Kidney (tissue), 14 donors: Measurements from ENCODE around the gene SLC35B4. TPM values are rescaled to one million over a fixed set of nuclear protein-coding genes. Genes with fewer than 3 reads are reported as not detected.

Experiments
- DNase-seq, 5 donors: peaks; one replicate each; pipeline ENCODE4 v3.0.0-alpha.2; 2013 to 2020
- FAIRE-seq: peaks from 2 replicates; lab custom pipeline; 2012; peaks lifted over from hg19 to GRCh38; lab: Jason Lieb, UNC
- H3K27ac ChIP-seq, 2 donors: one replicate each; pipeline ENCODE4 v1.7.0; 2013; ENCODE audit warnings: low read depth in 2 of 2, low read length in 2 of 2, inconsistent platforms in 1 of 2
- H3K27me3 ChIP-seq: one replicate; pipeline ENCODE4 v1.7.1; 2013; ENCODE audit warnings: low read length, inconsistent platforms; ENCODE audit not compliant: control insufficient read depth, insufficient read depth
- H3K36me3 ChIP-seq, 3 donors: one replicate each; pipeline versions ENCODE4 v1.7.0 to v1.7.1; 2013; ENCODE audit warnings: low read length in 3 of 3, control low read depth in 1 of 3, inconsistent platforms in 1 of 3; ENCODE audit not compliant: insufficient read depth in 3 of 3, control insufficient read depth in 2 of 3
- H3K4me1 ChIP-seq, 3 donors: one replicate each; pipeline versions ENCODE4 v1.7.0 to v1.7.1; 2013; ENCODE audit warnings: low read length in 3 of 3, inconsistent platforms in 1 of 3, low read depth in 1 of 3; ENCODE audit not compliant: control insufficient read depth in 2 of 3, insufficient read depth in 2 of 3
- H3K4me3 ChIP-seq, 3 donors: one replicate each; pipeline versions ENCODE4 v1.7.0 to v1.8.1; 2013; ENCODE audit warnings: low read length in 3 of 3, control low read depth in 1 of 3, inconsistent platforms in 1 of 3
- H3K9ac ChIP-seq, 3 donors: one replicate each; pipeline versions ENCODE4 v1.7.0 to v1.7.1; 2013; ENCODE audit warnings: low read length in 3 of 3, control low read depth in 1 of 3, inconsistent platforms in 1 of 3
- H3K9me3 ChIP-seq, 3 donors: one replicate each; pipeline versions ENCODE4 v1.7.0 to v1.7.1; 2013; ENCODE audit warnings: low read length in 3 of 3, control low read depth in 1 of 3, inconsistent platforms in 1 of 3; ENCODE audit not compliant: control insufficient read depth in 2 of 3, insufficient read depth in 1 of 3
- CTCF ChIP-seq: IDR thresholded peaks from 3 replicates; pipeline ENCODE4 v1.5.1; 2012; ENCODE audit warnings: mild to moderate bottlenecking, moderate library complexity, borderline replicate concordance; ENCODE audit not compliant: insufficient read depth; ENCODE audit errors: extremely low read depth
- intact Hi-C: fragments of 100-400 bp; cut with DNase I; formaldehyde crosslinking; loops from one replicate; pipeline ENCODE4 v1.11.1; 2022
- polyA plus RNA-seq: library from polyadenylated mRNA; stranded (reverse); fragments of 350-450 nt; fragmentation: Illumina TruSeq; extraction: RNeasy Lipid Tissue Mini Kit (QIAGEN cat#74804); gene quantifications from one replicate; pipeline ENCODE4 v1.2.3, GENCODE V29; 2014; ENCODE audit warnings: low read depth, low replicate concordance; ENCODE audit not compliant: insufficient read depth
- total RNA-seq: library from RNA; stranded (reverse); fragmentation: NEBNext Ultra II Directional; extraction: Animal tissue kit (Norgen Biotek cat#: 25700); gene quantifications from one replicate; pipeline ENCODE4 v1.2.1, GENCODE V29; 2021
- donor health status: control.
- donor health status: control.
- donor health status: control.
- donor health status: control.
- donor health status: control.
- donor health status: DM: yes; HTN: yes; CAD: no.
- donor health status: Normal renal cell carcinoma (clear cell type).

SLC35B4 gene
- total and polyA plus RNA-seq, 2 donors from 2014 or later: 12.9 to 19.6 TPM

DNA sequence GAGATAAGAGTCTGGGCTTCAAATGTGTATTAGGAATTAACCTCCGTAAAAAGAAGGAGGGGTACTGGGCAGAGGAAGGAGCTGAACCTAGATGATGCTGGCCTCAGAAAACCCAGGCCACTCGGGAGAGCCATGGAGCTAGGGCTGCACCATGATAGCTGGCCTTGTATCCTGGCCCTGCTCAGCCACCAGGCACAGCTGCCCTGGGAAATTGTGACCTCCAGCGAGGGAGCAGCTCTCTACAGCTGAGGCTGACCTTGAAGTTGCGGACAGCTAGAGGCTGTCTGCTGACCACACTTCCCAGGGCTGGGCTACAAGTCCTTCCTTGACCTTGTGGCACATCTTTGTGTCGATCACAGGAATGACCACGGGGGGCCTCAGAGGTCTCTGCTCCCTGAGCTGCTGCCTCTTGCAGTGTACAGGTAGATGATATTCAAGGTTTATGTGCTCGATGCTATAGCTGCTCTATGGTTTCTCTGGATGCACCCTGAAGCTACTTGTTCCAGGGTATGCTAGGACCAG is 38.3 kb upstream of the SLC35B4 start:
- TF ChIP-seq CTCF: no peak
- Histone ChIP-seq H3K4me1 (peaks cover 0 to 52% (median 30%) of the 10 kb centered on the region in 3 donors), H3K27ac (peak overlapping the region; percentile 88 to 93), H3K4me3 (no peak overlapping the region), H3K9me3 (no peaks in the 10 kb centered on the region), H3K36me3 (no peaks in the 10 kb centered on the region), H3K27me3 (no peaks in the 10 kb centered on the region), H3K9ac (peak overlapping the region in 1 of 3 donors; percentile 7)
- intact Hi-C loops: no loop called here
- DNase-seq: peak in 1 of 5 donors; percentile 11
- FAIRE-seq: no peak

DNA sequence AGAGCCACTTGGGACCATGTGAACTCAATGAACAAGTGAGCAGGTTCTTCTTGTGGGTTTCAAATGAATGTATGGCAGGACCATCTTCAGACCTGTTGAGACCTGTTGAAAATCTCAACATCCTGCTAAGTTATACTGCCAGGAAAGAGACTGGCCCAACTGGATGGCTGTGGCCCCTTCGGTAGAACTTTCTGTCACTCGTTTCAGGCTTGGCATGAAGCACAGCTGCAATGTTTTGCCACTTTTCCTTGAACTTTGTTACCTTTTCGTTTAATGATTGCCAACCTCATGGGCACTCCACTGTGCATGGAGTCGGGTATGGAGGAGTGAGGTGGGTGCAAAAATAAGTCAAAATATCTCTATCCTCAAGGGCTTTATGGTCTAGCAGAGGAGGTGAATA is 36.7 kb upstream of the SLC35B4 start:
- Histone ChIP-seq H3K4me1 (peaks cover 0 to 52% (median 30%) of the 10 kb centered on the region in 3 donors), H3K4me3 (peak overlapping the region in 1 of 3 donors; percentile 57), H3K9me3 (no peaks in the 10 kb centered on the region), H3K27me3 (no peaks in the 10 kb centered on the region), H3K9ac (peak overlapping the region in 1 of 3 donors; percentile 59), H3K27ac (peak overlapping the region; percentile 43 to 66), H3K36me3 (no peaks in the 10 kb centered on the region)
- TF ChIP-seq CTCF: no peak
- FAIRE-seq: no peak
- peak in 1 of 5 donors; percentile 36 for DNase-seq
- intact Hi-C loops: no loop called here

- TF ChIP-seq CTCF: no peak
- Histone ChIP-seq H3K36me3 (no peaks in the 10 kb centered on the region), H3K27ac (peak overlapping the region; percentile 72 to 84), H3K4me3 (peak overlapping the region in 1 of 3 donors; percentile 32), H3K9ac (peak overlapping the region in 1 of 3 donors; percentile 51), H3K4me1 (peaks cover 0 to 38% (median 21%) of the 10 kb centered on the region in 3 donors), H3K9me3 (no peaks in the 10 kb centered on the region), H3K27me3 (no peaks in the 10 kb centered on the region)
- intact Hi-C loops: no loop called here
- FAIRE-seq (no peak), DNase-seq (peak in 4 of 5 donors; percentile 40 to 55 (median 44))
Observed at GRCh38 chr7:134351424-134351823, 34.7 kb upstream of the SLC35B4 start.
